SK-N-SH (cell line): ENCODE measurements around the gene BAAT.

ENCODE experiments used
- EP300 ChIP-seq, 2 experiments: IDR thresholded peaks; 2 replicates each; pipeline versions ENCODE4 v1.4.0 to v1.6.1; 2012; ENCODE audit warnings: borderline replicate concordance in 1 of 2, low read depth in 1 of 2, low read length in 1 of 2
- NFIC ChIP-seq: IDR thresholded peaks from 2 replicates; pipeline ENCODE4 v1.4.0; 2012; ENCODE audit warnings: borderline replicate concordance
- TF ChIP-seq, protein P1 (sequence below): fragments of 200-600 bp; sonication (generic); IDR thresholded peaks from 2 replicates; pipeline ENCODE4 v1.6.1; 2017; ENCODE audit warnings: antibody characterized with exemption, mild to moderate bottlenecking, moderate library complexity
- TF ChIP-seq, protein P2 (sequence below): IDR thresholded peaks from 2 replicates; pipeline ENCODE4; 2012

DNA sequence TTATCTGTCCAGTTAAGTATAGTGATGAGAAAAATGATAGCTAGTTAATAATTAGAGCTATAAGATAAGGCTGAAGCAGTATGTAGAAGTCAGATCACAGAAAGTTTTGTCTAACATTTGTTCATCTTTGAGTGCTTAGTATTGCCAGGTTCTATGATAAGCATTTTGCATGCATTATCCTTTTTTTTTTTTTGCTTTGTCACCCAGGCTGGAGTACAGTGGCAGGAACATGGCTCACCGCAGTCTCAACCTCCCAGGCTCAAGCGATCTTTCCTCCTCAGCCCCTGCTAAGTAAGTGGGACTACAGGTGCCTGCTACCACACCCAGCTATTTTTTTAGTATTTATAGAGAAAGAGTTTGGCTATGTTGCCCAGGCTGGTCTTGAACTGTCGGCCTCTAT, 17.5 kb downstream of the BAAT start:
- TF ChIP-seq EP300 (IDR thresholded peaks at IDR 0.05; ENCODE audit: borderline replicate concordance in 1 of 2, low read depth in 1 of 2, low read length in 1 of 2) (no peak), NFIC (no peak)
- TF ChIP-seq, protein P1, sequence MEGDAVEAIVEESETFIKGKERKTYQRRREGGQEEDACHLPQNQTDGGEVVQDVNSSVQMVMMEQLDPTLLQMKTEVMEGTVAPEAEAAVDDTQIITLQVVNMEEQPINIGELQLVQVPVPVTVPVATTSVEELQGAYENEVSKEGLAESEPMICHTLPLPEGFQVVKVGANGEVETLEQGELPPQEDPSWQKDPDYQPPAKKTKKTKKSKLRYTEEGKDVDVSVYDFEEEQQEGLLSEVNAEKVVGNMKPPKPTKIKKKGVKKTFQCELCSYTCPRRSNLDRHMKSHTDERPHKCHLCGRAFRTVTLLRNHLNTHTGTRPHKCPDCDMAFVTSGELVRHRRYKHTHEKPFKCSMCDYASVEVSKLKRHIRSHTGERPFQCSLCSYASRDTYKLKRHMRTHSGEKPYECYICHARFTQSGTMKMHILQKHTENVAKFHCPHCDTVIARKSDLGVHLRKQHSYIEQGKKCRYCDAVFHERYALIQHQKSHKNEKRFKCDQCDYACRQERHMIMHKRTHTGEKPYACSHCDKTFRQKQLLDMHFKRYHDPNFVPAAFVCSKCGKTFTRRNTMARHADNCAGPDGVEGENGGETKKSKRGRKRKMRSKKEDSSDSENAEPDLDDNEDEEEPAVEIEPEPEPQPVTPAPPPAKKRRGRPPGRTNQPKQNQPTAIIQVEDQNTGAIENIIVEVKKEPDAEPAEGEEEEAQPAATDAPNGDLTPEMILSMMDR = no peak
- TF ChIP-seq, protein P2, sequence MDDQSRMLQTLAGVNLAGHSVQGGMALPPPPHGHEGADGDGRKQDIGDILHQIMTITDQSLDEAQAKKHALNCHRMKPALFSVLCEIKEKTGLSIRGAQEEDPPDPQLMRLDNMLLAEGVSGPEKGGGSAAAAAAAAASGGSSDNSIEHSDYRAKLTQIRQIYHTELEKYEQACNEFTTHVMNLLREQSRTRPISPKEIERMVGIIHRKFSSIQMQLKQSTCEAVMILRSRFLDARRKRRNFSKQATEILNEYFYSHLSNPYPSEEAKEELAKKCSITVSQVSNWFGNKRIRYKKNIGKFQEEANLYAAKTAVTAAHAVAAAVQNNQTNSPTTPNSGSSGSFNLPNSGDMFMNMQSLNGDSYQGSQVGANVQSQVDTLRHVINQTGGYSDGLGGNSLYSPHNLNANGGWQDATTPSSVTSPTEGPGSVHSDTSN = no peak
